GM12801 (cell line): Measurements from ENCODE around the gene KCNJ9.

Experiments
- CTCF ChIP-seq: IDR thresholded peaks from one replicate; pipeline ENCODE4 v1.5.1; 2011; ENCODE audit warnings: control low read depth; ENCODE audit not compliant: insufficient read length; ENCODE audit errors: extremely low read depth

KCNJ9 gene

DNA sequence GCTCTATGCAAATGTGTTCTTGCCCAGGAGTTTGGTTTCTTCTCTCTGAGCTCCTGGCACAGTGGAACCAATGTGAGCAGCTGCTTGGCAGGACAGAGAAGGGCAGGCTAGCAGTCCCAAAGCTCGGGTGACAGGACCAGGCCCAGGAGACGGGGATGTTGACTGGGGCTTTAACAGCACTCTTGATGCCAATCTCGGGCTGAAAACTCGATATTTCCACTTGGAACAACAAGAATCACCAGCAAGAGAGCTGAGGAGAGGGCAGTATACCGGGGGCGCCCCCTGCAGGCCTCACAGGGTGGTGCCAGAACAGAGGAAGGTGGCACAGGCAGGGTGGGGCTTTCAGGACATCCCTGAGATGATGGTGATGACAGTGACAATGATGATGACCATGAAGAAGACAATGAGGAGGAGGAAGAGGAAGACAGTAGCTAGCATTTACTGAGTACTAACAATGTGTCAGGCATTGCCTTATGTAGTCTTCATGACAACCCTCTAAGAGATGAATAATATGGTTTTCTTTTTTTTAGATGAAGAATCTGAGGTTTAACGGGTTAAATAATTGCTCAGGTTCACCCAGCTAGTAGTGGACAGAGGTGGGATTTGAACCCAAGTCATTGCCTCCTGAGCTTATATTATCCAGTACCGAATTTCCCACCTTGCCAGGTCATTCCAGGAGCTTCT is 2.7 kb upstream of the KCNJ9 start:
- TF ChIP-seq CTCF = no peak

DNA sequence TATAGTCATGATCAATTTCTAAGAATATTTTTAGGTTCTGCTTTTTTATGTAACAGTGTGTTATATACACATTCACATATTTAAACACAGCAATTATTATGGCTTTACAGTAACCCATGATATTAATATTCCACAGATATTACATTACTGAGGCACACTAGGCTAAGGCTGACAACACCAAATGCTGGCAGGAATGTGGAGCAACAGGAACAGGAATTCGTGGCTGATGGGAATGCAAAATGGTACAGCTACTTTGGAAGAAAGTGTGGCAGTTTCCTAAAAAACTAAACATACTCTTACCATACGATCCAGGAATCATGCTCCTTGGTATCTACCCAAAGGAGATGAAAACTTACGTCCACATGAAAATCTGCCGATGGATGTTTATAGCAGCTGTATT is 1.9 kb upstream of the KCNJ9 start:
- TF ChIP-seq CTCF = no peak

DNA sequence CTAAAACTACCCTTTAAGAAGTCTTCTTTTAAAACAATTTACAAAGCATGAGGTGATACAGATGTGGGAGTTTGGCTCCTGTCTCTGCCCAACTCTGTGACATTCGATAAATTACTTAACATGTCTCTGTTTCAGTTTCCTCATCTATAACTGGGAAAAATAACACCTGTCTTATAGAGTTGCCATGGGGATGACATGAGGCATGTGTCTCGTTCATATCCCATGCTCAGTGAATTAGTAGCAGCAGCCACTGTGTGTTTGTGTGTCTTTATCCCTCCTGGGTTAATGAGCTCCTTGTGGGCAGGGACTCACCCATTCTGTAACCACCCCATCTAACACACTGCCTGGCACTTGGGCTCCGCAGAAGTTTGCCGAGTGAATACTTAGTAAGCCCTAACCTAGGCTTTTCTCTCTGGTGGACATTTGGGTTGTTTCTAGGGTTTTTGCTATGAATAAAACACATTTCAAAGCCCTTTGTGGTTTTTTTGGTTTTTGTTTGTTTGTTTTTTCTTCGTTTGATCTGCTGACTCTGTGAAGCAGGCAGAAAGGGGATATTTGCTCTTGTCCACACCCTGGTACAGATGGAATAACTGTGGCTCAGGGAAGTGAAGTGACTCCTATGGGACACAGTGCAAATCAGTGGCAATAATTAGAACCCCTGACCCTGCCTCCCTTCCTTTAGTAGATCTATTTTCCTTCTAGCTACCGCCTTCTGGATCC is 797 bp upstream of the KCNJ9 start:
- no peak for TF ChIP-seq CTCF

- no peak for TF ChIP-seq CTCF
Observed at GRCh38 chr1:160082487-160082886, 1.1 kb downstream of the KCNJ9 start.

- TF ChIP-seq CTCF = no peak
Observed at GRCh38 chr1:160082926-160083325, 1.6 kb downstream of the KCNJ9 start.

DNA sequence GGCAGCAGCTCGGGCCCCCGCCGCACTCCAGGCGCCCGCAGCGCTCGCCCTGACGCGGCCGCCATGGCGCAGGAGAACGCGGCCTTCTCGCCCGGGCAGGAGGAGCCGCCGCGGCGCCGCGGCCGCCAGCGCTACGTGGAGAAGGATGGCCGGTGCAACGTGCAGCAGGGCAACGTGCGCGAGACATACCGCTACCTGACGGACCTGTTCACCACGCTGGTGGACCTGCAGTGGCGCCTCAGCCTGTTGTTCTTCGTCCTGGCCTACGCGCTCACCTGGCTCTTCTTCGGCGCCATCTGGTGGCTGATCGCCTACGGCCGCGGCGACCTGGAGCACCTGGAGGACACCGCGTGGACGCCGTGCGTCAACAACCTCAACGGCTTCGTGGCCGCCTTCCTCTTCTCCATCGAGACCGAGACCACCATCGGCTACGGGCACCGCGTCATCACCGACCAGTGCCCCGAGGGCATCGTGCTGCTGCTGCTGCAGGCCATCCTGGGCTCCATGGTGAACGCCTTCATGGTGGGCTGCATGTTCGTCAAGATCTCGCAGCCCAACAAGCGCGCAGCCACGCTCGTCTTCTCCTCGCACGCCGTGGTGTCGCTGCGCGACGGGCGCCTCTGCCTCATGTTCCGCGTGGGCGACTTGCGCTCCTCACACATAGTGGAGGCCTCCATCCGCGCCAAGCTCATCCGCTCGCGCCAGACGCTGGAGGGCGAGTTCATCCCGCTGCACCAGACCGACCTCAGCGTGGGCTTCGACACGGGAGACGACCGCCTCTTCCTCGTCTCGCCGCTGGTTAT is 2.8 kb downstream of the KCNJ9 start:
- no peak for TF ChIP-seq CTCF

GRCh38 chr1:160084771-160085321 is 3.5 kb downstream of the KCNJ9 start:
- no peak for TF ChIP-seq CTCF
